ENCODE results near the gene VTI1A. TPM values are rescaled to one million over a fixed set of nuclear protein-coding genes. Genes with fewer than 3 reads are reported as not detected.

The VTI1A gene
- total RNA-seq, 1 donor from 2014 or later = 26.3 TPM

DNA sequence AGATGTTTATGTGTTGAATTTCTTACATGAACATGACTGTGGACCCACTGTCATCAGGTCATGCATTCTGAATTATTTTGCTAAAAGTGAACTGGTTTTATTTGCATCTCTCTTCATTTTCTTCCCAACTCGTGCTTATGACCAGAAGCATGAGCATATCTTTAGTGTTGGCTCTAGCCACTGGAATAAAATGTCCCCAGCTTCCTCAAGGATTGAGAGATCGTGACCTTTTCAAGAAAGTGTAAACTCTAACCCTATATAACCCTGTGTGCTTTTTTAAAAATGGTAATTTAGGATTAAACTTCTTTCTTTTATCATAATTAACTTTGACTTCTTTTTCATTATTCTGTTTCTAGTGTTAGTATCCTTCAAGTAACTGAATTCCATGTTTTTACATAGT, 55.5 kb downstream of the VTI1A start:
- Mint-ChIP-seq H3K27me3 (ENCODE audit: unreplicated experiment) (no peaks in the 10 kb centered on the region), H3K9me3 (ENCODE audit: unreplicated experiment) (no peaks in the 10 kb centered on the region), H3K36me3 (ENCODE audit: unreplicated experiment) (no peaks in the 10 kb centered on the region), H3K4me1 (ENCODE audit: unreplicated experiment) (no peaks in the 10 kb centered on the region), H3K27ac (ENCODE audit: unreplicated experiment) (no peak overlapping the region), H3K4me3 (ENCODE audit: unreplicated experiment) (no peak overlapping the region)
- no peak for TF ChIP-seq CTCF (IDR thresholded peaks at IDR 0.05)
- DNase-seq (ENCODE audit: extremely low spot score, unreplicated experiment) = no peak

DNA sequence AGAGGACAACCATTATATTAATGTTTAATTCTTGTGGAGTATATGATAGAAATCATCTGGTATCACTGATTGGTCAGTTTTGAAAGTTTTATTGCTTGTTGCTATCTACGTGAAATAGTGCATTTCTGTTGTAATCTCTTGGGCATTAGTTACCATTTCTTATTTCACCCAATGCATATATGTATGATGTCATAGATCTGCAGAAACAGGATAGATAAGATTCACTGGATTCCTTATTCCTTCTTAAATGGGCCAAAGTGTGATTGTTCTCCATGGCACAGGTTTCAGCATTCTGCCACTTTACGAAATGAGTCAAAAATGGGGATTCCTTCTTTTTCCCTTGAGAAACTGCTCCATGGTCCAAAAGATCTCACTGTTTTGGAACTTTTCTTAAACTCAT, 56.6 kb downstream of the VTI1A start:
- Mint-ChIP-seq H3K27me3 (ENCODE audit: unreplicated experiment) (no peaks in the 10 kb centered on the region), H3K4me1 (ENCODE audit: unreplicated experiment) (no peaks in the 10 kb centered on the region), H3K36me3 (ENCODE audit: unreplicated experiment) (no peaks in the 10 kb centered on the region), H3K9me3 (ENCODE audit: unreplicated experiment) (no peaks in the 10 kb centered on the region), H3K27ac (ENCODE audit: unreplicated experiment) (no peak overlapping the region), H3K4me3 (ENCODE audit: unreplicated experiment) (no peak overlapping the region)
- no peak for DNase-seq (ENCODE audit: extremely low spot score, unreplicated experiment)
- TF ChIP-seq CTCF (IDR thresholded peaks at IDR 0.05) = no peak

- Mint-ChIP-seq H3K9me3 (ENCODE audit: unreplicated experiment) (no peaks in the 10 kb centered on the region), H3K4me1 (ENCODE audit: unreplicated experiment) (no peaks in the 10 kb centered on the region), H3K4me3 (ENCODE audit: unreplicated experiment) (no peak overlapping the region), H3K27me3 (ENCODE audit: unreplicated experiment) (no peaks in the 10 kb centered on the region), H3K36me3 (ENCODE audit: unreplicated experiment) (no peaks in the 10 kb centered on the region), H3K27ac (ENCODE audit: unreplicated experiment) (no peak overlapping the region)
- DNase-seq (ENCODE audit: extremely low spot score, unreplicated experiment) = no peak
- TF ChIP-seq CTCF (IDR thresholded peaks at IDR 0.05) = no peak
Measured at GRCh38 chr10:112507046-112507445, 60.0 kb downstream of the VTI1A start.

DNA sequence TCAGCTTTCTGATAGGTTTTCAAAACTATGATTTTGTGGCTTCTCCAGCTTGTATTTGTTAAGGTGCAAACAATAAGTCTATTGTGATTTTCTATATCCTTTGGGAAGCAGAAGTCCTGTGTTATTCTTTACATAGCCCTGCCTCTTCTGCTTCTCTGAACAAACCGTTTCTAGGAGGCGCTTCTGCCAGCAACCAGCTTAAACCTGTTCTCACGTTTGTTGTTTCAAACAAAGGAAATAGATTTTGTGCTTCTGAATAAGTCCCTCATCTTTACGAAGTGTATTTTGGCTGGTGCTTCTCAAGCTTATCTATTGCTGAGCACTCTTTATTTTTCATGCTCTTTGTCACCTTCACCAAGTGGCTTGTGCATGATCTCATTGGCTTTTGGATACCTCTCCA, 61.0 kb downstream of the VTI1A start:
- Mint-ChIP-seq H3K27ac (ENCODE audit: unreplicated experiment) (no peak overlapping the region), H3K36me3 (ENCODE audit: unreplicated experiment) (no peaks in the 10 kb centered on the region), H3K4me3 (ENCODE audit: unreplicated experiment) (no peak overlapping the region), H3K27me3 (ENCODE audit: unreplicated experiment) (no peaks in the 10 kb centered on the region), H3K4me1 (ENCODE audit: unreplicated experiment) (no peaks in the 10 kb centered on the region), H3K9me3 (ENCODE audit: unreplicated experiment) (peaks cover 6% of the 10 kb centered on the region)
- no peak for DNase-seq (ENCODE audit: extremely low spot score, unreplicated experiment)
- no peak for TF ChIP-seq CTCF (IDR thresholded peaks at IDR 0.05)

- TF ChIP-seq CTCF (IDR thresholded peaks at IDR 0.05) = no peak
- no peaks in the 10 kb centered on the region for H3K27me3 Mint-ChIP-seq (ENCODE audit: unreplicated experiment)
- no peaks in the 10 kb centered on the region for H3K4me1 Mint-ChIP-seq (ENCODE audit: unreplicated experiment)
- H3K4me3 Mint-ChIP-seq (ENCODE audit: unreplicated experiment) = no peak overlapping the region
- no peak for DNase-seq (ENCODE audit: extremely low spot score, unreplicated experiment)
- H3K9me3 Mint-ChIP-seq (ENCODE audit: unreplicated experiment) = peaks cover 17% of the 10 kb centered on the region
- H3K36me3 Mint-ChIP-seq (ENCODE audit: unreplicated experiment) = peaks cover 4% of the 10 kb centered on the region
- no peak overlapping the region for H3K27ac Mint-ChIP-seq (ENCODE audit: unreplicated experiment)
Measured at GRCh38 chr10:112509558-112510291, 62.7 kb downstream of the VTI1A start.

All from osteocyte (in vitro differentiated cells).